Germinal center (tissue), 1 donor: Measurements from ENCODE around the gene SOX11.
"Not testable (repeated sequence)": the region's sequence is repeated elsewhere in the genome, so short reads cannot be mapped to it uniquely, and the experiment has no call there.

Source experiments
- DNase-seq: peaks from one replicate; pipeline ENCODE4 v3.0.0; 2012; ENCODE audit warnings: mixed read lengths, low spot score

Gene SOX11

GRCh38 chr2:5691985-5692529, at the start of gene SOX11:
Gene SOX11 (plus strand): TSS chr2:5692384. CDS start chr2:5692722, 338 bp downstream.
- peak; percentile 20 for DNase-seq

- DNase-seq = not testable (repeated sequence)
Observed at GRCh38 chr2:5652734-5653133, 39.5 kb upstream of the SOX11 start.

GRCh38 chr2:5653756-5654155, 38.4 kb upstream of the SOX11 start:
- not testable (repeated sequence) for DNase-seq

GRCh38 chr2:5657231-5657630, 35.0 kb upstream of the SOX11 start:
- DNase-seq = no peak

- no peak for DNase-seq
Observed at GRCh38 chr2:5660591-5660990, 31.6 kb upstream of the SOX11 start.

GRCh38 chr2:5661362-5661761, 30.8 kb upstream of the SOX11 start:
- DNase-seq = no peak

- no peak for DNase-seq
Observed at GRCh38 chr2:5664278-5664681, 27.9 kb upstream of the SOX11 start.

GRCh38 chr2:5665066-5665465, 27.1 kb upstream of the SOX11 start:
- DNase-seq = no peak

- no peak for DNase-seq
Observed at GRCh38 chr2:5666798-5667197, 25.4 kb upstream of the SOX11 start.

- DNase-seq = not testable (repeated sequence)
Observed at GRCh38 chr2:5667655-5668054, 24.5 kb upstream of the SOX11 start.

GRCh38 chr2:5668682-5669250, 23.4 kb upstream of the SOX11 start:
- DNase-seq = no peak

GRCh38 chr2:5672749-5673144, 19.4 kb upstream of the SOX11 start:
- DNase-seq = no peak

GRCh38 chr2:5673145-5674025, 18.8 kb upstream of the SOX11 start:
- no peak for DNase-seq

- no peak for DNase-seq
Observed at GRCh38 chr2:5674026-5674340, 18.2 kb upstream of the SOX11 start.

- no peak for DNase-seq
Observed at GRCh38 chr2:5677133-5677532, 15.1 kb upstream of the SOX11 start.

- no peak for DNase-seq
Observed at GRCh38 chr2:5683471-5683870, 8.7 kb upstream of the SOX11 start.

GRCh38 chr2:5685225-5685624, 7.0 kb upstream of the SOX11 start:
- DNase-seq = no peak

- DNase-seq = no peak
Observed at GRCh38 chr2:5686068-5686467, 6.1 kb upstream of the SOX11 start.

- DNase-seq = no peak
Observed at GRCh38 chr2:5686536-5686935, 5.6 kb upstream of the SOX11 start.

- DNase-seq = no peak
Observed at GRCh38 chr2:5689750-5690149, 2.4 kb upstream of the SOX11 start.

- no peak for DNase-seq
Observed at GRCh38 chr2:5690286-5690685, 1.9 kb upstream of the SOX11 start.

GRCh38 chr2:5690718-5691220, 1.4 kb upstream of the SOX11 start:
- DNase-seq = no peak
